IPS-NIHi11 (cell line): ENCODE measurements around the gene AMER3.
A peak's percentile ranks its signal among the peaks of the same experiment; 100 is the strongest.
"Not testable (repeated sequence)": the region's sequence is repeated elsewhere in the genome, so short reads cannot be mapped to it uniquely, and the experiment has no call there.

Experiments used
- DNase-seq: peaks from one replicate; pipeline ENCODE4 v3.0.0; 2012; ENCODE audit warnings: mixed read lengths, low spot score

Gene AMER3, protein sequence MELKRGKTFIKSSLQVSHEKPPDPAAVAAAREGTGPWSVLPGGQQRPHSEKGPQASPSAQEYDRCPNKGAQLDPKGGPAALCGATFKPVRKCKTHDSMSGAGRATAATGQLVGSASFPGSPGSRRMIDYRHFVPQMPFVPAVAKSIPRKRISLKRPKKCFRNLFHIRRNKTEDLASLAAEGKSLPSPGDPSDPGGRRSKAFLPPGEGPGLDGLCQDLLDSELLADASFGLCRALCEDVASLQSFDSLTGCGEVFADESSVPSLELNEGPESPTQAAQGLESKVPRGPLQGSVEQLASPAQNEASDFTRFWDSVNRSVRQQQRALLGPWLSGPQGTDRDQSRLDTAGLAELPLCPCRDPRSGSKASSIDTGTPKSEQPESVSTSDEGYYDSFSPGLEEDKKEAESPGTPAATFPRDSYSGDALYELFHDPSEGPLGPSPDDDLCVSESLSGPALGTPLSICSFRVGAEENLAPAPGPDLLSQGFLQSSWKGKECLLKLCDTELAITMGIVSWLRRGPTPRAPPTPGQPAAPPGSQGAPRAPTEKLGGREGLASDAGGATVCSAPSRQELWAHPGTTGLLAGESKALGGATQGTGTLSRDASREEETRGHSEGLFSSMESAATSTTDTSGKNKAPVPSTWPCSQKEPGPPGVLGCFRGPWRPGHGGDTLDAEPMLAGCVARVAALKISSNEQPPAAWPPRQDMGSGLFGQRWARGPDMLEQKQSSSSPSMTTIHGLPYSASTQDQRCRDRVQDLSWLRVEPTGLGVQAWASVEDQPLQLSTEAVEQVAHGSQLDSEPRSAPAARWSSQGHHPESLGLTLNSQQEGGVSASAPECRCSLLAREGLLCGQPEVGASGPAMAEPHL

DNA sequence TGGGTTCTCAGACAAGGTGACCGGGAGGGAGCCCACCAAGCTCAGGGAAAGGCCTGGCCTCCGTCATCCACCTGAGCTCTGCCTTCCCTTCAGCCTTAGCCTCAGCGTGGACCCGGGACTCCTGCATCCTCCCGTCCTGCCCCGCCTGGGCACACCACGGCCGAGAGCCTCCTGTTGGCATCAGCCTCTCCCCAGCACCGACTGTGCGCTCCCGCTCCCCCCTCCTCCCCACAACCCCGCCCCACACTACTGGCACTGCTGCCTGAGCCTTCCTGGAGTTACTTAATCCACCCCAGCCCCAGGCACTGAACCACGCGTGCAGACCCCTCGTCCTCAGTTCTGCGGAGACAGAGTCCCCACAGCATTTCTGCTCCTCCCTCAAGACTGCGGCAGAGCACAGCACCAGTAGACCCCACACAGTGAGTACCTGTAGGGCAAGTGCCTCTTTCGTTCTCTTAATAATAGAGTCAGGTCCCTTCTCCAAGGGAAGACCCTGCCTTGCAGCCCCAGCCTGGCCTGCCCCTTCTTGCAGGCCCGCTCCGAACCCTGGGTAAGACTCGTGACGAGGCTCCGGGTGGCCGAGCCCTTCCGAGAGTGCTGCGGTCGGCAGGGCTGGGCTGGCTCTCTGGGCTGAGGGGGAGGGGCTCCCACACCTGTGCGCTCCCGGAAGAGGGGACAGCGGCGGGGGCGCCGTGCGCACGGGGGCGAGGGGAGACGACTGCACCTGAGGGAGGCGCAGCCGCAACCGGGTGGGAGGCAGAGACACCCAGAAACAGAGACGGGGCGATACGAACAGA is at the start of gene AMER3:
TSS of gene AMER3 (plus strand) at position 285 of the 797 bp plus-strand sequence. CDS start 6,533 bp downstream, outside the sequence.
- peak; percentile 88 for DNase-seq

DNA sequence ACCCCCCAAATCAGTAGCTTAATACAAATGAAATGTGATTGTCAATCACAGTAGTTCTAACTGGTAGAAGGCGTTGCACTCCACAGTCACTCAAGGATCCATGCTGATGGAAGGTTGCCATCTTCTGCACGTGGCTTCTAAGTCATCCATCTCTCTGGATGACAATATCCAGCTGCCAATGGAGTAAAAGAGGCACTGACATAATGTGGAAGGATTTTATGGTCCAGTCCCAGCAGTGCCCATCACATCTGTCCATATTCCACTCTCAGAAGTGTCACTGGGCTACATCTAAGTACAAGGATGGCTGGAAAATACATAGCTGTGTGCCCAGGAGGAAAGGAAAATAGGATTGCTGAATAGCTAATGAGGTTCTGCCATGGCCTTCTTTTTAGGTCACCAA is 40.5 kb upstream of the AMER3 start:
- not testable (repeated sequence) for DNase-seq

DNA sequence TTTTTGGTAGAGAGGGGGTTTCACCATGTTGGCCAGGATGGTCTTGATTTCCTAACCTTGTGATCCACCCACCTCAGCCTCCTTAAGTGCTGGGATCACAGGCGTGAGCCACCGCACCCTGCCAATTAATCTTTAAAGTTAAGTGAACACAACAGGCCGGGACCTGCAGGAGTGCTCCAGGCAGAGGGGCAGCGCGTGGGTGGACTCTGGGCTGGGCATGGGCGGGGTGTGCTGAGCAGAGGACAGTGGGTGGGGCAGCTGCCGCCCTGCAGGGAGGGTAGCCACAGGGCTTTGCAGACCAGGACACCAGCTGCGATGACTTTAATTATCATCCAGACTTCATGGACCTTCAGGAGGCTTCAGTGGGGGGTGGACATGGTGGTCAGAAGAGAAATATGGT is 35.3 kb upstream of the AMER3 start:
- DNase-seq, result no peak

DNA sequence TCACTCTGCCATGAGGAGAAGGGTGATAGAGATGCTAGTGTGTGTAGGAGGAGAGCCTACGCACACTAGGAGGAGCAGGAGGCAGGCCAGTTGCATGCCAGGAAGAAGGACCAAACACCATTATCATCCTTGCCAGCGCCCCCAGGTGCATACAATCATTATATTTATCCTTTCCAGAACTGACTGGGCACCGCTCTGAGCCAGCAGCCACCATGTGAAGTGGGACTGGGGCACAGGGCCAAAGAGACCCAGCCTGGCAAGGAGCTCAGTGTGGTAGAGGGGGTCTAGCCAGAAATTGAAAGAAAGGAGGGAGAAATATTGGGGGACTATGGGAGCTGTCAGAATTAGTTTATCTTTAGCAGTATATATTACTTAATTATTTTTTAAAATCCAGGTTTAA is 34.8 kb upstream of the AMER3 start:
- no peak for DNase-seq

DNA sequence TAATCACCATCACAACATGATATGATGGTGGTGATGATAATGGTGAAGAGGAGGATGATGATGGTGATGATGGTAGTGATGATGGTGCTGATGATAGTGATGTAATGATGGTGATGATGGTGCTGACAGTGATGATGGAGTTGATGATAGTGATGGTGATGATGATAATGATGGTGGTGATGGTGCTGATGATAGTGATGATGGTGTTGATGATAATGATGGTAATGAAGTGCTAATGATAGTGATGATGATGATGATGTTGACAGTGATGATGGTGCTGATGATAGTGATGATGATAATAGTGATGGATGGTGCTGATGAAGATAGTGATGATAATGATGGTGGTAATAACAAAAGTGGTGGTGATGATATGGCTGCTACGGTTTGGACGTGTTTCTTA is 30.9 kb upstream of the AMER3 start:
- DNase-seq, result no peak

DNA sequence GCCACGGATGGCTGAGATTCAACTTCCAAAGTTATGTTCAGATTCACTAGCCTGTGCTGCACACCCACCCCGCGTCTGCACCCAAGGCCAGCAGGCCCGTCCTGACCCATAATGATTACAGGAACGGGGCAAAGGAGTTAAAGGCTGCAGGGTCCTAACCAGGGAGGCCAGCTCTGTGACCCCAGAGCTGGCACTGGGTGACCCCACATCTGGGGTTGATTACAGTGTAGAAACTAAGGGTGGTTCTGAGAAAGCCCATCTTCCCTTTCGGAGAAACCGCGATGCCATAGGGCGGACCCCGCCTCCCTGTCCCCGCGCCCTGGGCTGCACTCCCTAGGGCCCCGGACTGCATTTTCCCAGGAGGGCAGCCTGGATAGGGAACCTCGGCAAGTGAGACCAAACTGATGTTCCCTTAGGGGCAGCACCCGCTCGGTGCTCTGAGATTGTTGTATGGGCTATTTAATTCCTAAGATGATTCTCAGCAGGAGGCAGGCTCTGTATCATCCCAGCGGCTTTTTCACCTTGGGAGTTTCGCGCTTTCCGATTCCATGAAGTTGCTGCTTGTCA is 28.6 kb upstream of the AMER3 start:
- DNase-seq, result no peak

DNA sequence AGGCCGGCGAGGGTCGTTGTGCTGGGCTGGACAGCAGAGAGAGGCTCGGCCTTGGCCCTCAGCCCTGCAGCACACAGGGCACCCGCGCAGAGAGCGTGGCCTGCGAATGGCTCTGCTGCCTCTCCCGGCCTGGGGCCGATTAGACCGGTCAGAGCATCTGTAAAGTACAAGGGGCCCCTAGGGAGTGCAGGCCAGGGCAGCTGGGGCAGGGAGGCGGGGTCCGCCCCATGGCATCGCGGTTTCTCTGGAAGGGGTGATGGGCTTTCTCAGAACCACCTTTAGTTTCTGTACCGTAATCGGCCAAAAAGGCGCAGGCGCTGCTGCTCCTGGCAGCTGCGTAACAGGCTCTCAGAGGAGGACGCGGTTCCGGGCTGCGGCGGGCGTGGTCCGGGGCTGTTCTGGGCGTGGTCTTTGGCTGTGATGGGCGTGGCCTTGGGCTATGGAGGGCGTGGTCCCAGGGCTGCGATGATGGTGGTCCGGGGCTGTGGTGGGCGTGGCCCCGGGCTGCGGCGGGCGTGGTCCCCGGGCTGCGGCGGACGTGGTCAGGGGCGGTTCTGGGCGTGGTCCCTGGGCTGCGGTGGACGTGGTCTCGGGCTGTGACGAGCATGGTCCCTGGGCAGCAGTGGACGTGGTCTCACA is 27.9 kb upstream of the AMER3 start:
- peak; percentile 88 for DNase-seq

DNA sequence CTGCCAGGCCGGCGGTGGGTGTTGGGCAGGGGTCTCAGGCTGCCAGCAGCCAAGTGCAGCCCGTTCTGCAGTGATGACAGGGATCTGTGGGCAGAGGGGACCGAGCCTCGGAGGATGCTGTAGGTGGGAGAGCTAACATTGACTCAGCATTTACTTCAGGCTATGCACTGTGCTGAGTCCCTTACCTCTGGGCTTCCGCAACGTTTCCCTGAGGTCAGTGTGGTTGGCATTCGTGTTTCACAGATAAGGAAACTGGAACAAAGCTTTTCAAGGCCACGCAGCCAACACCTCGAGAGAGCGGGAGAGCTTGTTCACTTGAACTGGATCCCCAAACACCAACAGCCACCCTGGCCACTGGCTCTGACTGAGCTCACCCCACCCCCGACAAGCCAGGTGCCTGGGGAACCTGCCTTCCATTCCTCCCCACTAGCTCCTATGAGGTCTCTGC is 27.3 kb upstream of the AMER3 start:
- no peak for DNase-seq

DNA sequence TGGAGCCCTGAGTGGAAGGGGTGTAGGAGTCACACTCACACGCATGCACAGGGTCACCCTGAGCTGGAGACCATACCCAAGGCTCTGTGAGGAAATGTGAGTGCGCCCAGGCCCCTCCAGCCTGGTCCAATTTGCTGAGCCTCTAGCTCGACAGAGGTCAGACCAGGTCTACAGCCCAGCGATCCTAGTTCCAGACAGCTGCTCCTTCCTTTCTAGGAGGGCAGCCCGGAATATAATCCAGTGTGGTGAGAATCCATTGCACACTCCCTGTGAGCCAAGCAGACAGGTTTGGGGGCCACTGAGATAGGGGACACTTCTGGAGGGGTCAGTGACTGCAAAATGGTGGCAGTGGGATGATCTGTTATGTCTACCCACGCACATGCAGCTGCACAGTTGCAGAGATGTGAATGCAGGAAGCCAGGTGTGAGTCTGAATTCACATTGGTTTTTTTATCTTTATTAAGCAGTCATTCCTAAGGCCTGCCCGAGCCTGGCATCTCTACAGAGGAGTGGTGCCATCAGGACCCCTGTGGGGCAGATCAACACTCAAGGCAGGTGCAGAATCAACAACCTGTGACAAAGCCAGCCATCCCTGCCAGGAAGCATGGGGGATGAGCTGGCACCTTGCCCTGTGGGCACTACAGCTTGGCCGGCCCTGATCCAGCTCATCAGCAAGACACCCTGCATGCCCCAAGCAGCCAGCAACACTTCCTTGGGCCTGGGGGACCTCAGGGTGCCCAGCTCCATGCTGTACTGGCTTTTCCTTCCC is 26.6 kb upstream of the AMER3 start, which contains the start of gene GPR148:
TSS of gene GPR148 (plus strand) at position 522 of the 768 bp plus-strand sequence. CDS start at position 604, 82 bp downstream.
- no peak for DNase-seq

DNA sequence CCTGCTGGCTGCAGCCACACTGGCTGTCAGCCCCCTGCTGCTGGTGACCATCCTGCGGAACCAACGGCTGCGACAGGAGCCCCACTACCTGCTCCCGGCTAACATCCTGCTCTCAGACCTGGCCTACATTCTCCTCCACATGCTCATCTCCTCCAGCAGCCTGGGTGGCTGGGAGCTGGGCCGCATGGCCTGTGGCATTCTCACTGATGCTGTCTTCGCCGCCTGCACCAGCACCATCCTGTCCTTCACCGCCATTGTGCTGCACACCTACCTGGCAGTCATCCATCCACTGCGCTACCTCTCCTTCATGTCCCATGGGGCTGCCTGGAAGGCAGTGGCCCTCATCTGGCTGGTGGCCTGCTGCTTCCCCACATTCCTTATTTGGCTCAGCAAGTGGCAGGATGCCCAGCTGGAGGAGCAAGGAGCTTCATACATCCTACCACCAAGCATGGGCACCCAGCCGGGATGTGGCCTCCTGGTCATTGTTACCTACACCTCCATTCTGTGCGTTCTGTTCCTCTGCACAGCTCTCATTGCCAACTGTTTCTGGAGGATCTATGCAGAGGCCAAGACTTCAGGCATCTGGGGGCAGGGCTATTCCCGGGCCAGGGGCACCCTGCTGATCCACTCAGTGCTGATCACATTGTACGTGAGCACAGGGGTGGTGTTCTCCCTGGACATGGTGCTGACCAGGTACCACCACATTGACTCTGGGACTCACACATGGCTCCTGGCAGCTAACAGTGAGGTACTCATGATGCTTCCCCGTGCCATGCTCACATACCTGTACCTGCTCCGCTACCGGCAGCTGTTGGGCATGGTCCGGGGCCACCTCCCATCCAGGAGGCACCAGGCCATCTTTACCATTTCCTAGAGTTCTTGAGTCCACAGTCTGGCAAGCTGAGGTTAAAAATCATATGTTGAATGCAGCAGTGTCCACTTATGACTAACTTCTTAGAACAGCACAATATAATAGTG is 25.7 kb upstream of the AMER3 start:
- no peak for DNase-seq

DNA sequence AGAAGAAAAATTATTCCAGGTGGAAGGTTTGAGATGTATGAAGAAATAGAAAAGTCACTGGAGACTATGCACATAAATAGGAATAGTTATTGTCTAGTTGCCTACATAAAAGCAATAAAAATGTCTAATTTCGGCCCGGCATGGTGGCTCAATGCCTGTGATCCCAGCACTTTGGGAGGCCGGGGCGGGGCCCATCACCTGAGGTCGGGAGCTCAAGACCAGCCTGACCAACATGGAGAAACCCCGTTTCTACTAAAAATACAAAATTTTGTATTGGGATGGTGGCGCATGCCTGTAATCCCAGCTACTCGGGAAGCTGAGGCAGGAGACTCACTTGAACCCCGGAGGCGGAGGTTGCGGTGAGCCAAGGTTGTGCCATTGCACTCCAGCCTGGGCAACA is 23.1 kb upstream of the AMER3 start:
- not testable (repeated sequence) for DNase-seq

DNA sequence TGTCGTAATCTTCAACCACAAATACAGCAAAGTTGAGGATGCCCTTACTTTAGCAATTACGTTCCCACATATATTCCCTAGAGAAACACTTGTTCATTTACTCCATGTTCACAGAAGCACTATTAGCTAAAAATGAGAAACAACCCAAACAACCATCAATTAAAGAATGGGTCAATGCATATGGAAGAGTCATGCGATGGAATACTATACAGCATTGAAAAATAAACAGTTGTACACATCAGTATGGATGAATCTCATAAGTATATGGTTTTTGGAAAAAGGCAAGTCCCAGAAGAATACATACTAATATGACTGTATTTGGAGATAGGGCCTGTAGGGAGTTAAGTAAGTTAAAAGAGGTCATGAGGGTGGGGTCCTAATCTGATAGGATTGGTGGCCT is 20.1 kb upstream of the AMER3 start:
- DNase-seq, result no peak

DNA sequence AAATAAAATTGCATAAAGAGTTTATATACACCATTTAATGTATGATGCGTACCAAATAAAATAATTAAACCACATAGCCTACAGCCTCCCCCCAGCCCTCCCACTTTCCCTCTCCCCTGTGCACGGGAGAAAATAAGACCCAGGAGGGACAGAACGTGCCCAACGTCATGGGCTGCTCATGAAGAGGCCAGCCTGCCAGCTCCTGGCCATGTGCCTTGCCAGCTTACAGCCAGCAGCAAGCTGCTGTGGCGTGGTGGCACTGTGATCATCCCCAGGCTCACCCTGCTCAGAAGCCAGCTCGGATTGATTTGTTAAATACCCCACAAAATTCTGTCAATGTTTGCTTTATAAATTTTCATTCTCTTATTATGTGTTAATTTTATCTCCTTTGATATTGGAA is 18.9 kb upstream of the AMER3 start:
- DNase-seq, result no peak

DNA sequence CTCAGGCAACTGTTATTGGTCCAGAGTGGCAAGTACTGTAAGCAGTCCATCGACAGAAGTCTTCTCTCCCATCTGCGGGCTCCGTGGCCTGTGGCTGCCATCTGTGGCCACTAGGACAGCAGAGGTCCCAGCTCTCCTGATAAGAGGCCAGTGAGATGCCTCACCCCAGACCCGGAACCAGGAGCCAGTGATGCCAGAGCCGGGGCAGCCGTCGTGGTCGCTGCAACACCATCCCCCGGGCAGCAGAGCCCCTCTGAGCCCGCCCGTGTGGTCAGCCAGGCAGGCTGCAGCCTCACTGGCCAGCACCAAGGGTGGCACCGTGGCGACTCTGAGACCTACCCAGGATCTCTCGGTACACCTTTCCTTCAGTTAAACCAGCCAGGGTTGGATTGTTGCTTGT is 17.7 kb upstream of the AMER3 start:
- no peak for DNase-seq

DNA sequence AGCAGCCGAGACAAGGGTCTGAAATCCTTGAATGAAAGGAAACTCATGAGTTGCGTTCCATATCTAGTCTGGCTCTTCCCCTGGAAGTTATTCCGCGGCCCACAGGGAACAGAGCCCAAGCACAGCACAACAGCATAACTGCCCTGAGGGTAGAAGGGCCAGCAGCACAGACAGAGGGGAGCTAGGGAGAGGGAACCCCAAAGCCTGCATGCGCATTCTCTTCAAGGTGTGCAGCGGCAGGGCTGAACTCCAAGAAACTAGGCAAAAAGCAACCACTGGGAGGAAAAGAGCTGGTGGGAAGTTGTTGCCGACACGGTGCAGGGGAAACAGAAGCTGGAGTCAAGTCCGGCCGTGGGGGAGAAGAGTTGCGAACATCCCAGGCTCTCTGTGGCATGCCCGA is 14.7 kb upstream of the AMER3 start:
- DNase-seq, result no peak

DNA sequence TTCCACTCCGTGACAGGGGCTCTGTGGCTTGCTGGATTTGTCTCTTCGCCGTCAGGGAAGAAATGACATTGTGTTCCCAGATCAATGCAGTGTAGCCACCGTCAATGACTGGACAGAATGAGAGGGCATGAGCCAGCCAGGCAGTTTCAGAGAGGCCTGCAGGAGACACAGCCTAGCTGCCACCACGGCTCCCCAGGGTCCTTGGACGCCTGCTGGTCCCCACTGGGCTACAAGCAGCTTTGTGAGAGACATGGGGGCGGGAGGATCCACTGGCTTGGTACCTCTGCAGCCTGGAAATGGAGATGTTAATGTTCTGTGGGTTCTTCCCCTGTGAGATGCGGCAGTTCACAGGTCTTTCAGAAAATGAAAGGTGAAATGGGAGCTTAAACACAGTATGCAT is 12.1 kb upstream of the AMER3 start:
- no peak for DNase-seq

DNA sequence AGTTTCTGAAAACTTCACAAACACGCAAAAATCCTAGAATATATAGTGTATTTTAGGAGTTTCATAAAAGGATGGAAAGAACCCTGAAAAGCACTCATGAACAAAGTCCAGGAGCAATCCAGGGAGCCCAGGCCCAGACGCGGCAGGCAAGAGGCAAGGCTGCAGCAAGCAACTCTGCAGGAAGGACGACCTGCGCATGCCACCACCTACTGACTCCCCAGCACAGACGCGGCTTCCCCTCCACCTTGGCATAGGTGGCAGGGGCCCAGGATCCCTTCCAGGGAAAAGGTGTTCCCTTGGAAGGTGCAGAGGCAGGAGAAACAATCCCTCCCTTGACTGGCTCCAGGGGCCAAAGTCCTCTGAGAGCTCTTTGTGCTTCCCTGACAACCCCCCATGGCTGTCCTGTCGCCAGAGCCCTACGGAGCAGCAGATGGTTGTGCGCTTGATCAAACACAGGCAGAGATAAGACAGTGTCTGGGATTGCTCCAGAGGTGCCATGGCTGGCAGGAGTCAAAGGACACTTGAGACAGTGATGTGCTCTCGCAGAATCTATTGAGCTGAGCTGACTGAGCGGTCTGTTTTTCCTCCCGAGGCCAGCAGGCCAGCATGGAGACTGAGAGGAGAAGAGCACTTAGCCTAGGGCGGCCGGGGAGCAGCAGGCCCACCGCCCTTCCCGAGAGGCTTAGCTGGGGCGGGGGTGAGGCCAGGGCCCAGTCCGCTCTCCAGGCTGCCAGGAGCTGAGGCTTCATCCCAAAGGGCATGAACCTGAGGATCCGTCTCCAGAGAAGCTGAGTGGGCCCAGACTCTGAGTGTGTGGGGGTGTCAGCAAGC is 10.8 kb upstream of the AMER3 start:
- DNase-seq, result peak; percentile 47

DNA sequence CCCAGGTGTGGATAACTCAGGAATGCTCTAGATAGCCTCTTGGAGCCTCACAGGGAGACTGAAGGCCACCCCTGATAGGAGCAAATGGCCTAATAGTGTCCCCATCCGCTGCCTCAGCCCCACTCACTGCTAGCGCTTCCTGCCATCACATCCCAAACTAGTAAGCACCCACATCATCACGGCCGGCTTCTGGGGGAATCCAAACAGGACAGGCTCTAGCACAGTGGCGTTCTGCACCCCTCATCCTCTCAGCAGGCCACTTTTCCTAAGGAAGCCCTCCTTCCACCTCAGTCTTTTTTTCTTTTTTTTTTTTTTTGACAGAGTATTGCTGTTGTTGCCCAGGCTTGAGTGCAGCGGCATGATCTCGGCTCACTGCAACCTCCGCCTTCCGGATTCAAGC is 6.3 kb upstream of the AMER3 start:
- DNase-seq, result no peak
